ENCODE data around the gene NCR3LG1.

DNA sequence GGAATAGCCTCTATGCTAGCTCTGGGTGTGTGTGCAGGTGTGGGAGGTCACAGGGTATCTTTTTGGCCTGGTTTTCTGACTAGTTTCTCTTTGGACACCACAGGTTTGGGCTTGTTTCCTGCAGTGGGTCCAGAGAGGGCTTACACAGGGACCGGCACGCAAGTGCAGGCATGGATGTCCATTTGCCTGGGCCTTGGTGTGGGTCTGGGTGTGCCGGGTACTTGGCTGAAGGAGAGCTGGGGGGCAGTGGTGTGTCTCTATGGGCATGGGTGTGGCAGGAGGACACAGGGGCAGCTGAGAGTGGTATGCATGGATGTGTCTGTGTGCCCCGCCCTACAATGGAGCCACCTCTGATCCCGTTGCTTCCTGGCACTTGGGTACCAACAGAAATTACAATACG, 44.4 kb downstream of the NCR3LG1 start:
- TF ChIP-seq CTCF (IDR thresholded peaks at IDR 0.05) (no peak), POLR2A (IDR thresholded peaks at IDR 0.05) (no peak)
